Kidney (tissue), 14 donors: ENCODE results near the gene ATOH1. TPM values are rescaled to one million over a fixed set of nuclear protein-coding genes. Genes with fewer than 3 reads are reported as not detected.

Experiments
- DNase-seq, 5 donors: peaks; one replicate each; pipeline ENCODE4 v3.0.0-alpha.2; 2013 to 2020
- FAIRE-seq: peaks from 2 replicates; lab custom pipeline; 2012; peaks lifted over from hg19 to GRCh38; lab: Jason Lieb, UNC
- H3K27ac ChIP-seq, 2 donors: one replicate each; pipeline ENCODE4 v1.7.0; 2013; ENCODE audit warnings: low read depth in 2 of 2, low read length in 2 of 2, inconsistent platforms in 1 of 2
- H3K27me3 ChIP-seq: one replicate; pipeline ENCODE4 v1.7.1; 2013; ENCODE audit warnings: low read length, inconsistent platforms; ENCODE audit not compliant: control insufficient read depth, insufficient read depth
- H3K36me3 ChIP-seq, 3 donors: one replicate each; pipeline versions ENCODE4 v1.7.0 to v1.7.1; 2013; ENCODE audit warnings: low read length in 3 of 3, control low read depth in 1 of 3, inconsistent platforms in 1 of 3; ENCODE audit not compliant: insufficient read depth in 3 of 3, control insufficient read depth in 2 of 3
- H3K4me1 ChIP-seq, 3 donors: one replicate each; pipeline versions ENCODE4 v1.7.0 to v1.7.1; 2013; ENCODE audit warnings: low read length in 3 of 3, inconsistent platforms in 1 of 3, low read depth in 1 of 3; ENCODE audit not compliant: control insufficient read depth in 2 of 3, insufficient read depth in 2 of 3
- H3K4me3 ChIP-seq, 3 donors: one replicate each; pipeline versions ENCODE4 v1.7.0 to v1.8.1; 2013; ENCODE audit warnings: low read length in 3 of 3, control low read depth in 1 of 3, inconsistent platforms in 1 of 3
- H3K9ac ChIP-seq, 3 donors: one replicate each; pipeline versions ENCODE4 v1.7.0 to v1.7.1; 2013; ENCODE audit warnings: low read length in 3 of 3, control low read depth in 1 of 3, inconsistent platforms in 1 of 3
- H3K9me3 ChIP-seq, 3 donors: one replicate each; pipeline versions ENCODE4 v1.7.0 to v1.7.1; 2013; ENCODE audit warnings: low read length in 3 of 3, control low read depth in 1 of 3, inconsistent platforms in 1 of 3; ENCODE audit not compliant: control insufficient read depth in 2 of 3, insufficient read depth in 1 of 3
- intact Hi-C: fragments of 100-400 bp; cut with DNase I; formaldehyde crosslinking; loops from one replicate; pipeline ENCODE4 v1.11.1; 2022
- polyA plus RNA-seq: library from polyadenylated mRNA; stranded (reverse); fragments of 350-450 nt; fragmentation: Illumina TruSeq; extraction: RNeasy Lipid Tissue Mini Kit (QIAGEN cat#74804); gene quantifications from one replicate; pipeline ENCODE4 v1.2.3, GENCODE V29; 2014; ENCODE audit warnings: low read depth, low replicate concordance; ENCODE audit not compliant: insufficient read depth
- total RNA-seq: library from RNA; stranded (reverse); fragmentation: NEBNext Ultra II Directional; extraction: Animal tissue kit (Norgen Biotek cat#: 25700); gene quantifications from one replicate; pipeline ENCODE4 v1.2.1, GENCODE V29; 2021
- TF ChIP-seq, protein P1 (sequence below): IDR thresholded peaks from 3 replicates; pipeline ENCODE4 v1.5.1; 2012; ENCODE audit warnings: mild to moderate bottlenecking, moderate library complexity, borderline replicate concordance; ENCODE audit not compliant: insufficient read depth; ENCODE audit errors: extremely low read depth
- donor health status: control.
- donor health status: control.
- donor health status: control.
- donor health status: control.
- donor health status: control.
- donor health status: DM: yes; HTN: yes; CAD: no.
- donor health status: Normal renal cell carcinoma (clear cell type).

ATOH1 gene
- total and polyA plus RNA-seq, 2 donors from 2014 or later: not detected

DNA sequence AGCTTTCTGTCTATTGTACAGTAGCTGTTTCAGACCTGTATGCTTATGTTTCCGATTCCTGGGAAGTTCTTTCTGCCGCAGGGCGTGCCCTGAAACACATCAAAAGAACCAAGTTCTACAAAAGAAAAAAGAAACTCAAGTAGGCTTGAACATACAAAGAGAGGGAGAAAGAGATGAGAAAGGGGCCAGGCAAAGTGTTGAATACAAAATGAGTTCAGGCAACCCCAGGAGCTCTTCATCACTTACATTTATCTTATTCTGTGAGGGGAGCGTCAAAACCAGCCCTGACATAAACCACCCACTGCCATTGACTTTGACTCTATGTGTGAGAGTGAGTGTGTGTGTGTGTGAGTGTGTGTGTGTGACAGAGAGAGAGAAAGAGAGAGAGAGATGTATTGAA, 26.5 kb upstream of the ATOH1 start:
- no peaks in the 10 kb centered on the region for H3K27me3 ChIP-seq
- H3K36me3 ChIP-seq: no peaks in the 10 kb centered on the region
- FAIRE-seq (no peak), DNase-seq (no peak)
- no peaks in the 10 kb centered on the region for H3K4me1 ChIP-seq
- no peak overlapping the region for H3K27ac ChIP-seq
- intact Hi-C loops: no loop called here
- TF ChIP-seq, protein P1, sequence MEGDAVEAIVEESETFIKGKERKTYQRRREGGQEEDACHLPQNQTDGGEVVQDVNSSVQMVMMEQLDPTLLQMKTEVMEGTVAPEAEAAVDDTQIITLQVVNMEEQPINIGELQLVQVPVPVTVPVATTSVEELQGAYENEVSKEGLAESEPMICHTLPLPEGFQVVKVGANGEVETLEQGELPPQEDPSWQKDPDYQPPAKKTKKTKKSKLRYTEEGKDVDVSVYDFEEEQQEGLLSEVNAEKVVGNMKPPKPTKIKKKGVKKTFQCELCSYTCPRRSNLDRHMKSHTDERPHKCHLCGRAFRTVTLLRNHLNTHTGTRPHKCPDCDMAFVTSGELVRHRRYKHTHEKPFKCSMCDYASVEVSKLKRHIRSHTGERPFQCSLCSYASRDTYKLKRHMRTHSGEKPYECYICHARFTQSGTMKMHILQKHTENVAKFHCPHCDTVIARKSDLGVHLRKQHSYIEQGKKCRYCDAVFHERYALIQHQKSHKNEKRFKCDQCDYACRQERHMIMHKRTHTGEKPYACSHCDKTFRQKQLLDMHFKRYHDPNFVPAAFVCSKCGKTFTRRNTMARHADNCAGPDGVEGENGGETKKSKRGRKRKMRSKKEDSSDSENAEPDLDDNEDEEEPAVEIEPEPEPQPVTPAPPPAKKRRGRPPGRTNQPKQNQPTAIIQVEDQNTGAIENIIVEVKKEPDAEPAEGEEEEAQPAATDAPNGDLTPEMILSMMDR: no peak
- H3K9me3 ChIP-seq: no peaks in the 10 kb centered on the region
- no peak overlapping the region for H3K9ac ChIP-seq
- H3K4me3 ChIP-seq: no peak overlapping the region

DNA sequence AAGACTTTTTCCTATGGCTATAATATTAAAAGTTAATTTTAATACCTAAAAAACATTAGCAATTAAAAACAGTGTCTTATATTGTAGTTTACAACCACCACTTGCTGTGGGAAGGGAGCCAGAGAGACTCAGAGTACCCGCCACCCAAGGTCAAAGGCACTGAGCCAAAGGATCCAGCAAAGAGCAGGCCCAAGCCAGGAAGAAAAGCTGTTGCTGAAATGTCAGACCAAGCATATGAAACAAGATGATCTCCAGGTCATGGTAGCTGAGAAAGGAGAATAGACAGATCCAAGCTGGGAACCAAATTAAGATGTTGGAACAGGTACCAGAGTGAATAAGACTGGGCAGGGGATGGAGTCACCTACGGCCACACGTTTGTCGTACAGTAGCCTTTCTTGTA, 18.8 kb upstream of the ATOH1 start:
- Histone ChIP-seq H3K4me3 (no peak overlapping the region), H3K27ac (no peak overlapping the region), H3K27me3 (no peaks in the 10 kb centered on the region), H3K9me3 (no peaks in the 10 kb centered on the region), H3K4me1 (no peaks in the 10 kb centered on the region), H3K36me3 (no peaks in the 10 kb centered on the region), H3K9ac (no peak overlapping the region)
- TF ChIP-seq, protein P1: no peak
- FAIRE-seq (no peak), DNase-seq (no peak)
- intact Hi-C loops: no loop called here

DNA sequence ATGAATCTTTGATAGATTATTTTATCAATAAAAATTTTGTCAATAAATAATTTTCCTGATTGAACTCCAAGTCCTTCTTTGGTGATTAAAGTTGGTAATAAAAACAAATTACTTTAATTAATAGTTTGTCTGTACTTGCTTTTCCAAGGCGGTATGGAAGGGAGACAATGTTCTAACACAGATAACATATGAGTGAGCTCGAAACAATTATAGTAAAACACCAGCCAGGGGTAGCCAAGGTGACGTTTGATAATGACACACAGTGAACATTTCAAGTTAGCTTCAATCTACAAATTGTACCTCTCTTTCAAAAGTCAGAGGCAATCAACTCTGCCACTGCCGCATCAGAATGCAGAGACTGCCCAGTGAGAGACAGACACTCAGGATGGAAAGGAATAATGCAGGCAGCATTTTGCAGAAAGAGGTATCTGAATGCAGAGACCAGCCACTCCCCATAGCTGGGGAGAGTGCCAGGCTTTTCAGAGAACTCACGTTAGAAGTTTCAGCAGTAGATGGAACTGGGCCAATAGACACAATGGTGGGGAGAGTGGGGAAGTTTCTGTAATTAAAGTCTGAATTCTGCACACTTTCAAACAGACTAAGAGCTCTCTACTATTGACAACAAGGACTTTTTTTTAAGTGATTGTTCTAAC, 18.1 kb upstream of the ATOH1 start:
- Histone ChIP-seq H3K9me3 (no peaks in the 10 kb centered on the region), H3K27ac (no peak overlapping the region), H3K9ac (no peak overlapping the region), H3K4me3 (no peak overlapping the region), H3K4me1 (no peaks in the 10 kb centered on the region), H3K27me3 (no peaks in the 10 kb centered on the region), H3K36me3 (no peaks in the 10 kb centered on the region)
- TF ChIP-seq, protein P1: no peak
- intact Hi-C loops: no loop called here
- DNase-seq (no peak), FAIRE-seq (no peak)

DNA sequence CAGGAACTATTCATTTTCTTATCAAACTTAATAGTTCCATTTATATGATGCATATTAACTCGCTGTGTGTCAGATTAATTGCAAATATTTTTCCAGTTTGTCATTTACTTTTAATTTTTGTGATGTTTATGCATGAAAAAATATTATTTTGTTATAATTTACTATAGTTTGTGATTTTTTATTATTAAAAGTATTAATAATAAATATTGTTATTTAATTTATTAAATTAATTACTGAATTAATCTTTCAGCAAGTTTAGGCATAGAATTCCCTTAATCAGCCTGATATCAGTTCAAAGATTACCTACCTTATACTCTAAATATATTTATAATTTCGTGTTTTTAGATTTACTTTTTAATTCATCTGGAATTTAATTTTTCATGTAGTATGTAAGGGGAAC, 15.5 kb upstream of the ATOH1 start:
- Histone ChIP-seq H3K9ac (no peak overlapping the region), H3K4me3 (no peak overlapping the region), H3K9me3 (no peaks in the 10 kb centered on the region), H3K27me3 (no peaks in the 10 kb centered on the region), H3K4me1 (no peaks in the 10 kb centered on the region), H3K36me3 (no peaks in the 10 kb centered on the region), H3K27ac (no peak overlapping the region)
- intact Hi-C loops: no loop called here
- DNase-seq (no peak), FAIRE-seq (peak; percentile 39)
- TF ChIP-seq, protein P1: no peak
